Right lobe of liver (tissue), 4 donors: ENCODE results near the gene OR10G2.

Experiments
- CTCF ChIP-seq, 4 donors: fragments of 200-600 bp in 3 of 4; fragments of 450-650 bp in 1 of 4; IDR thresholded peaks; one replicate each; pipeline versions ENCODE4 v1.5.1 to v1.8.0; 2016 to 2022; ENCODE audit warnings: antibody characterized with exemption in 4 of 4, mild to moderate bottlenecking in 2 of 4
- POLR2A ChIP-seq: fragments of 450-650 bp; IDR thresholded peaks from one replicate; pipeline ENCODE4 v1.6.1; 2017; ENCODE audit warnings: antibody characterized with exemption, mild to moderate bottlenecking
- donor health status: DM: no; HTN: no; CAD: no.
- donor health status: DM: no; HTN: no; CAD: no.
- donor health status: DM: no; HTN: yes; CAD: no.

- TF ChIP-seq CTCF (IDR thresholded peaks at IDR 0.05) (no peak), POLR2A (no peak)
These were observed 20.5 kb downstream of the OR10G2 start for GRCh38 chr14:21614240-21614639.
